ENCODE measurements around the gene FRMD4A.
"Not testable (repeated sequence)": the region's sequence is repeated elsewhere in the genome, so short reads cannot be mapped to it uniquely, and the experiment has no call there.

Gene FRMD4A

GRCh38 chr10:14052931-14053330 is 277.8 kb downstream of the FRMD4A start:
- H3K9me3 ChIP-seq: no peaks in the 10 kb centered on the region
- H3K36me3 ChIP-seq: no peaks in the 10 kb centered on the region
- no peak for DNase-seq
- H3K27me3 ChIP-seq: no peaks in the 10 kb centered on the region
- TF ChIP-seq CTCF (IDR thresholded peaks at IDR 0.05; ENCODE audit: low read depth, low read length): no peak
- H3K4me3 ChIP-seq (ENCODE audit: low read depth, low read length): no peak overlapping the region
- H3K4me1 ChIP-seq: no peaks in the 10 kb centered on the region

- TF ChIP-seq CTCF (IDR thresholded peaks at IDR 0.05; ENCODE audit: low read depth, low read length): no peak
- Histone ChIP-seq H3K9me3 (no peaks in the 10 kb centered on the region), H3K27me3 (no peaks in the 10 kb centered on the region), H3K4me3 (ENCODE audit: low read depth, low read length) (no peak overlapping the region), H3K4me1 (no peaks in the 10 kb centered on the region), H3K36me3 (no peaks in the 10 kb centered on the region)
- no peak for DNase-seq
These were observed 280.1 kb downstream of the FRMD4A start for GRCh38 chr10:14050598-14050997.

- H3K4me1 ChIP-seq: no peaks in the 10 kb centered on the region
- H3K9me3 ChIP-seq: no peaks in the 10 kb centered on the region
- no peak for TF ChIP-seq CTCF (IDR thresholded peaks at IDR 0.05; ENCODE audit: low read depth, low read length)
- H3K4me3 ChIP-seq (ENCODE audit: low read depth, low read length): no peak overlapping the region
- no peaks in the 10 kb centered on the region for H3K27me3 ChIP-seq
- no peaks in the 10 kb centered on the region for H3K36me3 ChIP-seq
- no peak for DNase-seq
These were observed 281.7 kb downstream of the FRMD4A start for GRCh38 chr10:14048930-14049613.

DNA sequence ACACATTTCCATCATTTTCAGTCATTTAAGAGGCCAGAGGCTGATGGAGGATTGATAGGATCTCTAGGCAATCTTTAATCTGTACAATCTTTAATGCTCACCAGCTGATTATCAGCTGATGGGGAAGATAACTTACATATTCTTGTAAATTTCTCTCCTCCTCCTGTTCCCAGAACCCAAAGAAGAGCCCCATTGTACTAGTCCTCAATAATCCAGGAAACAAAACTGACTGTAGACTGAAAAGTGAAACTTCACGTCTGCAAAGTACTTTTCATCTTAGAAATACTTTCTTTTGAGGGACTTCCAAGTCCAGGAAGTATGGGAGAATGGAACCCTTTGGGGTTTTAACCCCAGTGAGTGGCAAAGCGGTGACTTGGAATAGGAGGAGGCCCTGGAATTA is 283.3 kb downstream of the FRMD4A start:
- DNase-seq: no peak
- Histone ChIP-seq H3K9me3 (no peaks in the 10 kb centered on the region), H3K36me3 (no peaks in the 10 kb centered on the region), H3K4me1 (no peaks in the 10 kb centered on the region), H3K4me3 (ENCODE audit: low read depth, low read length) (no peak overlapping the region), H3K27me3 (no peaks in the 10 kb centered on the region)
- TF ChIP-seq CTCF (IDR thresholded peaks at IDR 0.05; ENCODE audit: low read depth, low read length): no peak

- H3K36me3 ChIP-seq; DNase-seq; H3K27me3 ChIP-seq; H3K4me3 ChIP-seq (ENCODE audit: low read depth, low read length); H3K9me3 ChIP-seq; H3K4me1 ChIP-seq: not testable (repeated sequence)
These were observed 288.7 kb downstream of the FRMD4A start for GRCh38 chr10:14042051-14042450.

- H3K9me3 ChIP-seq: no peaks in the 10 kb centered on the region
- H3K27me3 ChIP-seq: no peaks in the 10 kb centered on the region
- H3K36me3 ChIP-seq: no peaks in the 10 kb centered on the region
- no peak for TF ChIP-seq CTCF (IDR thresholded peaks at IDR 0.05; ENCODE audit: low read depth, low read length)
- no peak for DNase-seq
- H3K4me1 ChIP-seq: no peaks in the 10 kb centered on the region
- no peak overlapping the region for H3K4me3 ChIP-seq (ENCODE audit: low read depth, low read length)
These were observed 289.7 kb downstream of the FRMD4A start for GRCh38 chr10:14040787-14041631.

Data from BE2C (cell line).